CD14-positive monocyte (primary cell): ENCODE data around the gene TMOD1. TPM values are rescaled to one million over a fixed set of nuclear protein-coding genes. Genes with fewer than 3 reads are reported as not detected.
"Not testable (repeated sequence)": the region's sequence is repeated elsewhere in the genome, so short reads cannot be mapped to it uniquely, and the experiment has no call there.

Source experiments
- DNase-seq, 3 donors: peaks; one replicate each; pipeline ENCODE4 v3.0.0-alpha.2; 2011 to 2022
- H2AFZ ChIP-seq: 2 replicates; pipeline ENCODE4 v1.6.0; 2012; ENCODE audit warnings: mild to moderate bottlenecking, low read depth, low read length, inconsistent platforms; ENCODE audit not compliant: insufficient read depth, poor library complexity, severe bottlenecking
- H3K27ac ChIP-seq, 2 donors: 1 replicate in 1 of 2; 2 replicates in 1 of 2; pipeline ENCODE4 v1.5.1; 2012 to 2013; ENCODE audit warnings: low read length in 2 of 2, control low read depth in 1 of 2, inconsistent platforms in 1 of 2, low read depth in 1 of 2, mild to moderate bottlenecking in 1 of 2
- H3K27me3 ChIP-seq, 2 donors: one replicate each; pipeline versions ENCODE4 v1.6.0 to v1.6.1; 2011 to 2013; ENCODE audit warnings: low read length in 2 of 2; ENCODE audit not compliant: control insufficient read depth in 2 of 2, insufficient read depth in 2 of 2
- H3K36me3 ChIP-seq, 2 donors: replicated peaks in 1 of 2; 1 replicate in 1 of 2; 2 replicates in 1 of 2; pipeline versions ENCODE4 v1.5.1 to v1.6.1; 2012 to 2013; ENCODE audit warnings: low read length in 2 of 2, control low read depth in 1 of 2, inconsistent platforms in 1 of 2, mild to moderate bottlenecking in 1 of 2; ENCODE audit not compliant: insufficient read depth in 2 of 2, control insufficient read depth in 1 of 2
- H3K4me1 ChIP-seq, 2 donors: 1 replicate in 1 of 2; 2 replicates in 1 of 2; pipeline versions ENCODE4 v1.5.1 to v1.6.1; 2012 to 2013; ENCODE audit warnings: low read length in 2 of 2, control low read depth in 1 of 2, inconsistent platforms in 1 of 2, mild to moderate bottlenecking in 1 of 2, moderate library complexity in 1 of 2; ENCODE audit not compliant: insufficient read depth in 2 of 2, control insufficient read depth in 1 of 2
- H3K4me2 ChIP-seq: replicated peaks from 2 replicates; pipeline ENCODE3; 2012; ENCODE audit warnings: low read length, moderate library complexity, mild to moderate bottlenecking; ENCODE audit not compliant: poor library complexity, severe bottlenecking; ENCODE audit errors: extremely low read depth
- H3K4me3 ChIP-seq, 3 experiments: fragments of 200-600 bp in 1 of 3; sonication (generic) in 1 of 3; replicated peaks in 1 of 3; 1 replicate in 2 of 3; 2 replicates in 1 of 3; pipeline ENCODE4 v1.5.1; 2011 to 2013; ENCODE audit warnings: low read length in 3 of 3, mild to moderate bottlenecking in 3 of 3, control low read depth in 2 of 3, low read depth in 2 of 3, inconsistent platforms in 1 of 3, moderate library complexity in 1 of 3
- H3K79me2 ChIP-seq: 2 replicates; pipeline ENCODE4 v1.6.0; 2012; ENCODE audit warnings: mild to moderate bottlenecking, control low read depth, inconsistent platforms, low read length, moderate library complexity; ENCODE audit not compliant: insufficient read depth
- H3K9ac ChIP-seq: 2 replicates; pipeline ENCODE4 v1.6.0; 2017; ENCODE audit warnings: low read length, mild to moderate bottlenecking; ENCODE audit not compliant: insufficient read depth, poor library complexity, severe bottlenecking
- H3K9me3 ChIP-seq, 2 donors: replicated peaks in 1 of 2; 1 replicate in 1 of 2; 2 replicates in 1 of 2; pipeline versions ENCODE4 v1.5.1 to v1.6.1; 2012 to 2013; ENCODE audit warnings: low read length in 2 of 2, control low read depth in 1 of 2; ENCODE audit not compliant: control insufficient read depth in 1 of 2, insufficient read depth in 1 of 2
- H4K20me1 ChIP-seq: 2 replicates; pipeline ENCODE4 v1.6.0; 2012; ENCODE audit warnings: mild to moderate bottlenecking, low read length, control low read depth, moderate library complexity; ENCODE audit not compliant: insufficient read depth
- H3K27ac Mint-ChIP-seq, 7 donors: one replicate each; pipeline ENCODE4 v1.8.0; 2020; ENCODE audit warnings: mild to moderate bottlenecking in 7 of 7, mixed read lengths in 7 of 7, moderate library complexity in 6 of 7, inconsistent platforms in 2 of 7
- H3K27me3 Mint-ChIP-seq, 3 donors: one replicate each; pipeline ENCODE4 v1.8.0; 2021 to 2022; ENCODE audit warnings: low read depth in 3 of 3, mild to moderate bottlenecking in 3 of 3, mixed read lengths in 3 of 3, moderate library complexity in 3 of 3, inconsistent platforms in 1 of 3
- H3K36me3 Mint-ChIP-seq, 2 donors: one replicate each; pipeline ENCODE4 v1.8.0; 2020; ENCODE audit warnings: mixed read lengths in 2 of 2, inconsistent platforms in 1 of 2, mild to moderate bottlenecking in 1 of 2
- H3K4me1 Mint-ChIP-seq: one replicate; pipeline ENCODE4 v1.8.0; 2020; ENCODE audit warnings: mild to moderate bottlenecking, mixed read lengths
- H3K4me3 Mint-ChIP-seq, 2 donors: one replicate each; pipeline ENCODE4 v1.8.0; 2020; ENCODE audit warnings: mild to moderate bottlenecking in 2 of 2, mixed read lengths in 2 of 2, moderate library complexity in 1 of 2
- H3K9me3 Mint-ChIP-seq, 7 donors: one replicate each; pipeline ENCODE4 v1.8.0; 2020 to 2022; ENCODE audit warnings: mixed read lengths in 7 of 7, mild to moderate bottlenecking in 6 of 7, moderate library complexity in 6 of 7, inconsistent platforms in 2 of 7
- WGBS: methylation state at CpG from one replicate; pipeline ENCODE4 v1.1.5; 2013; ENCODE audit warnings: missing lambda C conversion rate; ENCODE audit not compliant: insufficient coverage; 5-methylcytosine and 5-hydroxymethylcytosine counted together
- intact Hi-C, 2 donors: fragments of 100-400 bp; cut with micrococcal nuclease; formaldehyde crosslinking; loops; one replicate each; pipeline versions ENCODE4 v1.15.0 to v1.15.1; 2023
- polyA plus RNA-seq, 3 donors: library from polyadenylated mRNA; depleted of rRNA in 1 of 3; unstranded in 2 of 3; stranded (reverse) in 1 of 3; fragments of 300-500 nt in 2 of 3; fragments of >200 nt in 1 of 3; fragmentation: Illumina TruSeq in 2 of 3; gene quantifications; 1 replicate in 2 of 3; 2 replicates in 1 of 3; pipeline ENCODE4 v1.2.3, GENCODE V29; 2012 to 2021
- TF ChIP-seq, protein P1 (sequence below): fragments of 200-600 bp; IDR thresholded peaks from one replicate; pipeline ENCODE4 v1.8.0; 2022; ENCODE audit warnings: antibody characterized with exemption, mild to moderate bottlenecking

The TMOD1 gene
- polyA plus RNA-seq, 3 donors: 0.09 to 0.81 (median 0.59) TPM

GRCh38 chr9:97579914-97580313 lies 78.4 kb downstream of the TMOD1 start:
- TF ChIP-seq, protein P1, sequence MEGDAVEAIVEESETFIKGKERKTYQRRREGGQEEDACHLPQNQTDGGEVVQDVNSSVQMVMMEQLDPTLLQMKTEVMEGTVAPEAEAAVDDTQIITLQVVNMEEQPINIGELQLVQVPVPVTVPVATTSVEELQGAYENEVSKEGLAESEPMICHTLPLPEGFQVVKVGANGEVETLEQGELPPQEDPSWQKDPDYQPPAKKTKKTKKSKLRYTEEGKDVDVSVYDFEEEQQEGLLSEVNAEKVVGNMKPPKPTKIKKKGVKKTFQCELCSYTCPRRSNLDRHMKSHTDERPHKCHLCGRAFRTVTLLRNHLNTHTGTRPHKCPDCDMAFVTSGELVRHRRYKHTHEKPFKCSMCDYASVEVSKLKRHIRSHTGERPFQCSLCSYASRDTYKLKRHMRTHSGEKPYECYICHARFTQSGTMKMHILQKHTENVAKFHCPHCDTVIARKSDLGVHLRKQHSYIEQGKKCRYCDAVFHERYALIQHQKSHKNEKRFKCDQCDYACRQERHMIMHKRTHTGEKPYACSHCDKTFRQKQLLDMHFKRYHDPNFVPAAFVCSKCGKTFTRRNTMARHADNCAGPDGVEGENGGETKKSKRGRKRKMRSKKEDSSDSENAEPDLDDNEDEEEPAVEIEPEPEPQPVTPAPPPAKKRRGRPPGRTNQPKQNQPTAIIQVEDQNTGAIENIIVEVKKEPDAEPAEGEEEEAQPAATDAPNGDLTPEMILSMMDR: no peak
- Histone ChIP-seq H3K9me3 (no peaks in the 10 kb centered on the region), H3K27me3 (no peaks in the 10 kb centered on the region), H2AFZ (no peak overlapping the region), H3K4me3 (no peak overlapping the region), H3K27ac (no peak overlapping the region), H3K9ac (no peak overlapping the region), H3K4me2 (no peak overlapping the region), H3K36me3 (no peaks in the 10 kb centered on the region), H3K4me1 (peaks cover 10 to 11% of the 10 kb centered on the region in 2 donors), H4K20me1 (no peaks in the 10 kb centered on the region), H3K79me2 (no peaks in the 10 kb centered on the region)
- no peaks in the 10 kb centered on the region for H3K9me3 Mint-ChIP-seq
- no peak overlapping the region for H3K4me3 Mint-ChIP-seq
- no peak overlapping the region for H3K27ac Mint-ChIP-seq
- peaks cover 15% of the 10 kb centered on the region for H3K4me1 Mint-ChIP-seq
- intact Hi-C loops: no loop called here
- 100% methylated on average over 1 of the region's 2 CpGs for WGBS
- H3K36me3 Mint-ChIP-seq: no peaks in the 10 kb centered on the region
- no peak for DNase-seq
- H3K27me3 Mint-ChIP-seq: peaks cover 0 to 9% (median 9%) of the 10 kb centered on the region in 3 donors

GRCh38 chr9:97581590-97581989 lies 80.1 kb downstream of the TMOD1 start:
- H3K36me3 Mint-ChIP-seq, H3K27me3 ChIP-seq, H3K4me3 ChIP-seq, H4K20me1 ChIP-seq, H3K27me3 Mint-ChIP-seq, H3K9me3 ChIP-seq, H3K4me1 Mint-ChIP-seq, H3K9ac ChIP-seq, H3K27ac Mint-ChIP-seq, H3K4me3 Mint-ChIP-seq, H3K79me2 ChIP-seq, H3K9me3 Mint-ChIP-seq, H3K4me2 ChIP-seq, intact Hi-C loops, DNase-seq, H2AFZ ChIP-seq, H3K36me3 ChIP-seq, H3K4me1 ChIP-seq, H3K27ac ChIP-seq: not testable (repeated sequence)
- no CpG with 5 or more reads among the region's 3 CpGs for WGBS

- H3K4me3 Mint-ChIP-seq, H3K79me2 ChIP-seq, intact Hi-C loops, DNase-seq, H3K36me3 ChIP-seq, H4K20me1 ChIP-seq, H3K9ac ChIP-seq, H2AFZ ChIP-seq, H3K36me3 Mint-ChIP-seq, H3K27me3 Mint-ChIP-seq, H3K27ac ChIP-seq, H3K4me1 ChIP-seq, H3K4me1 Mint-ChIP-seq, H3K4me3 ChIP-seq, H3K9me3 Mint-ChIP-seq, H3K27me3 ChIP-seq, H3K9me3 ChIP-seq, H3K27ac Mint-ChIP-seq, H3K4me2 ChIP-seq: not testable (repeated sequence)
- WGBS: no CpG with 5 or more reads among the region's 2 CpGs
Observed at GRCh38 chr9:97584778-97585177, 83.3 kb downstream of the TMOD1 start.

GRCh38 chr9:97586909-97587308 lies 85.4 kb downstream of the TMOD1 start:
- H3K4me3 Mint-ChIP-seq, H3K4me3 ChIP-seq, H3K9me3 ChIP-seq, intact Hi-C loops, H3K27me3 ChIP-seq, H3K4me1 ChIP-seq, H3K4me1 Mint-ChIP-seq, H3K9me3 Mint-ChIP-seq, H3K4me2 ChIP-seq, H3K27ac Mint-ChIP-seq, H3K9ac ChIP-seq, H4K20me1 ChIP-seq, H3K79me2 ChIP-seq, H3K27ac ChIP-seq, H3K36me3 ChIP-seq, H3K36me3 Mint-ChIP-seq, H3K27me3 Mint-ChIP-seq, DNase-seq, H2AFZ ChIP-seq: not testable (repeated sequence)
- no CpG with 5 or more reads among the region's 7 CpGs for WGBS
